Fibroblast of skin of back (primary cell): ENCODE measurements around the gene CRIP2. TPM values are rescaled to one million over a fixed set of nuclear protein-coding genes. Genes with fewer than 3 reads are reported as not detected.

Source experiments
- DNase-seq: peaks from one replicate; pipeline ENCODE4 v3.0.0-alpha.2; 2013
- polyA plus RNA-seq, 2 experiments: library from polyadenylated mRNA; unstranded; fragments of 120-200 nt; gene quantifications; one replicate each; pipeline ENCODE4 v1.2.1, GENCODE V29; 2013; ENCODE audit not compliant: insufficient read length in 2 of 2

Gene CRIP2, protein sequence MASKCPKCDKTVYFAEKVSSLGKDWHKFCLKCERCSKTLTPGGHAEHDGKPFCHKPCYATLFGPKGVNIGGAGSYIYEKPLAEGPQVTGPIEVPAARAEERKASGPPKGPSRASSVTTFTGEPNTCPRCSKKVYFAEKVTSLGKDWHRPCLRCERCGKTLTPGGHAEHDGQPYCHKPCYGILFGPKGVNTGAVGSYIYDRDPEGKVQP
- polyA plus RNA-seq (2013, experiment 1 of 2; ENCODE audit: insufficient read length) = 126 TPM
- 87.7 TPM for polyA plus RNA-seq (2013, experiment 2 of 2; ENCODE audit: insufficient read length)

- DNase-seq = peak; percentile 46
Measured at GRCh38 chr14:105474483-105475268, at the start of gene CRIP2. Gene CRIP2 (plus strand): TSS chr14:105474821. CDS start chr14:105474863, 42 bp downstream.

DNA sequence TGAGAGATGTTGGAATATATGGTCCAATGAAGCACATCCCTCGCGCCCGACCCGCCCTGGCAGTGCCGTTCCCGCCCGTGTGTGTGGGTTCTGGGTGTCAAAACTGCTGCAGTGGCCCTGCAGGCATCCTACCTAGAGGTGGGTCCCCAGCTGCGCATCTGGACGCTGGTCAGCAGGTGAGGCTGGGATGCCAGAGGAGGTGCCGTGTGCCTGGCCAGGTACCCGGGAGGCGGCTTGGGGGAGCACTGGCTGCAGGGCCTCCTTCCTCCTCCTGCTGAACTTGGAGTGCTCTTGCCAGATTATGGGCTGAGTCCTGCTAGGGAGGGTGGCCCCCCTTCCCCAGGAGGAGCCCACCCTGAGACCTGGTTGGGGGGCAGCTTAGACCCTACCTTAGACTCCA, 49.8 kb upstream of the CRIP2 start:
- DNase-seq = no peak

DNA sequence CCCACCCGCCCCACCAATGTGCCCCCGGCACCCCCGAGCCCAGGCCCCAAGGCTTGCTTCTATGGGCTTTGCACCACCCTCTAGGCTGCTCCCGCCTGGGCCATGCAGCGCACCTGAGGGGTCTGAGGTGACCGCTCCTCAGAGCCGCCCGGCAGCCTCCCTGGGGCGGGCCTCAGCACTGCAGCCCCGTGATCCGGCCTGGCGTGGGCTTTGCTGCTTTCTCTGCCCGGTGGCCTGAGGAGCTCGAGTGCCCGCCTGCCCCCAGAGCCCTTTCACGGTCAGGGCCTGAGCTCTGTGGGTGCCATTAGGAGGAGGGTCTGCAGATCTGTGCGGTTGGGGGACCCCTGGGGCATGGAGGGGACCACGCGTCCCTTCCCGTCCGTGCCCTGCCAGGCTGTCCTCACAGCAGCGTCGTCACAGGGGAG, 48.8 kb upstream of the CRIP2 start:
- no peak for DNase-seq

- no peak for DNase-seq
Measured at GRCh38 chr14:105426416-105427130, 48.0 kb upstream of the CRIP2 start.

- no peak for DNase-seq
Measured at GRCh38 chr14:105427412-105427811, 47.2 kb upstream of the CRIP2 start.

DNA sequence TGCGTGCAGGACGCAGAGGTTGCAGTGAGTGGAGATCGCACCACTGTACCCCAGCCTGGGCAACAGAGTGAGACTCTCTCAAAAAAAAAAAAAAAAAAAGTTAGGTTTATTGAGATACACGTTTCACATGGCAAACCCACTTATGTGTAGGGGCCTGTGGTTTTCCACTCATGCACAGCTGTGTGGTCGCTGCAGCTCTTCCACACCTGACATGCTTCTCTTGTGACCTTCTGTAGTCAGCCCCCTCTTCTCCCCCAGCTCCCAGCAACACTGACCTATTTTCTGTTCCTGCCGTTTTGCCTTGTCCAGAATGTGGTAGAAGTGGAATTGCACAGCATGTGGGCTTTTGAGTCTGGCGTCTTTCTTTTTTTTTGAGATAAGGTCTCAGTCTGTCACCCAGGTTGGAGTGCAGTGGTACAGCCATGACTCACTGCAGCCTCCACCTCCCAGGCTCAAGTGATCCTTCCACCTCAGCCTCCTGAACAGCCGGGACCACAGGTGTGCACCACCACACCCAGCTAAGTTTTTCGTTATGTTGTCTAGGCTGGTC, 46.6 kb upstream of the CRIP2 start:
- DNase-seq = no peak

- no peak for DNase-seq
Measured at GRCh38 chr14:105430042-105430441, 44.6 kb upstream of the CRIP2 start.

GRCh38 chr14:105430565-105430964, 44.1 kb upstream of the CRIP2 start:
- DNase-seq = peak; percentile 84

- no peak for DNase-seq
Measured at GRCh38 chr14:105431256-105431655, 43.4 kb upstream of the CRIP2 start.

GRCh38 chr14:105432657-105433056, 42.0 kb upstream of the CRIP2 start:
- no peak for DNase-seq

- DNase-seq = no peak
Measured at GRCh38 chr14:105433161-105433605, 41.4 kb upstream of the CRIP2 start.

- no peak for DNase-seq
Measured at GRCh38 chr14:105436402-105436801, 38.2 kb upstream of the CRIP2 start.

GRCh38 chr14:105436891-105437722, 37.5 kb upstream of the CRIP2 start:
- no peak for DNase-seq

DNA sequence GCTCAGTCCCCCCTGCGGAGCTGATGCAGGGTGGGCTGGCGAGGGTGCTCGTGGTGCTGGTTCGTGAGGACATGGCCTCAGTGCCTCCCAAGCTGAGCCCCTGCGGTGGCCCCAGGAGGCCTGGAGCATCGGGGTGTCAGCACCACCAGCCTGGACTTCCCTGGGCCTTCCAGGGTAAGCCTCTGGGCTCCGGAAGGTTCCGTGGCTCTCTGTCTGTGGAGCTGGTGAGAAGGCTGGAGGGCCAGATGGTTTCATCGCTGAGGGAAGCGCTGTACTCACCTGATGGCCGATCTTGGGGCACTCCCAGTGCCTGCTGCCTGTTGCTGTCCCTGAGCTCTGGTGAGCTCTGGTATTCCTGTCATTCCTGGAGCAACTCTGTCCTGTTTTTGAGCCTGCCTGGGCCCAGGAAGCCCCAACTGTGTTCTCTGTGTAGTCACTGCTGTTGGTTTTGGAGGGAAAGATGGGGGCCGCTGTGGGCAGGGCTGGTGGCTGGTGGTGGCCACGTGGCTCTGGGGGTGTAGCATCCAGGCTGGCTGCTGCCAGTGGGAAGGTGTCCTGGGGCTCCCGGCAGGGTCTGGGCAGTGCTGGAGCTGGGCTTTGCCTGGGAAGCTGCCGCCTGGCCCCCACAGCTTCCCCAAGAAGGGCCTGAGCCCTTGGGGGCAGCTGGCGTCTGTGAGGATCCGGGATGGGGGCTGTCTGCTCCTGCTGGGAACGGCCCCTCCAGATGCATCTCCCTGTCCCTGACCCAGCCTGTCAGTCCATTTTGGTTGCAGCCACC, 36.7 kb upstream of the CRIP2 start:
- no peak for DNase-seq

- DNase-seq = no peak
Measured at GRCh38 chr14:105439179-105439578, 35.4 kb upstream of the CRIP2 start.

DNA sequence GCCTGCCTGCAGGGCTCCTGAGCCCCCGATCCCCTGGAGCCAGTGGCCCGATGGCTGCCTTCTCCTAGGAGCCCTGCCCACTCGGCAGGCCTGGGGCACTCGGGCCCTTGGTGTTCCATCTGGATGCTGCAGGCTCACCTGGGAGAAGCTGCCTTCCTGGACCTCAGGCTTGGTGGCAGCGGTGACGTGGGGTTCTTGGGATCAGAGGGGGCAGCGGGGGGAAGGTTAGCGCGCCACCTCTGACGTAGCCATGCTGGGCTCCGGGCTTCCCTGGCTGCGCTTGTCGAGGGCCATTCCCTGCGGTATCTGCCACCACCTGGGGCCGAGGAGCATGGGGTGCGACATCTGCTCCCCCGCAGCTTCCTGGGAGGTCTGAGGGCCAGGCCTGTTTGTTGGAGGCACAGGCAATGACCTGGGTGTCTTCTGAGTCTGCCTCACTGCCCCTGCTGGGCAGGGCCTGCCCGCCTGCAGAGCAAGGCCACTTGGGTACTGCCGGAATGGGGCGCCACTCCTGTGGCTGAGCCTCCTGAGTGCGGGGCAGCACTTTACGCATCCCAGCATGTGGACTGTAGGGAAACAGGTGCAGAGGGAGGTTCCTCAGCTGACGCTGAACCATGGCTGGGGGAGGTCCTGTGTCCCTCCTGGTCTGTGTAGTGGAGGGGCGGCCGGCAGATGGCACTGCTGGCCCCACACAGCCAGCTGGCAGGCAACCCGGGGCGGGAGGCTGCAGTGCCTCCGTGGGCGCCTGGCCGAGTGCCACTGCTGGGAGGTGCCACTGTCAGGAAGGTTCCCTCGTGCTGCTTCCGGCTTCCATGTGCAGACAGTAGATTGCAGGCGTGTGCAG, 34.7 kb upstream of the CRIP2 start:
- DNase-seq = peak; percentile 11

GRCh38 chr14:105440554-105440900, 34.1 kb upstream of the CRIP2 start:
- no peak for DNase-seq

- DNase-seq = no peak
Measured at GRCh38 chr14:105440992-105441391, 33.6 kb upstream of the CRIP2 start.

DNA sequence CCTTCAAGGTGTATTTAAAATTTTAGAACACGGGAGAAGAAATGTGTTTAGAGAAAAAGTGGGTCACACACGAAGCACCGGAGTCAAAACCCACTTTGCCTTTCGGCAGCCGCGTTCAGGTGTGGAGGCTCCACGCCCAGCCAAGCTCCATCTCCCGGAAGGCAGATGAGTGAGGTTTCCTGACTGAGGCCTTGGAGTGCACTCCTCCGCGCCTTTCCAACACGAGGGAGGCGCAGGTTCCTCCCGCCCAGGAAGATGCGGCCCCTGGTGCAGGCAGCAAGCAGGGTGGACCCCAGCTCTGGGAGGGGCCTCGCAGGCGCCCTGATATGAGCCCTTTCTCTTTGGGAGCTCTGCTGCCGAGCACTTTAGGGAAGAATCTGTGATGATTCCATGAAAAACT, 32.5 kb upstream of the CRIP2 start:
- no peak for DNase-seq

GRCh38 chr14:105442834-105443233, 31.8 kb upstream of the CRIP2 start:
- DNase-seq = no peak
